ENCODE data around the gene MIF4GD. TPM values are rescaled to one million over a fixed set of nuclear protein-coding genes. Genes with fewer than 3 reads are reported as not detected.

MIF4GD gene
- total RNA-seq, 1 donor from 2014 or later = 30.0 TPM

DNA sequence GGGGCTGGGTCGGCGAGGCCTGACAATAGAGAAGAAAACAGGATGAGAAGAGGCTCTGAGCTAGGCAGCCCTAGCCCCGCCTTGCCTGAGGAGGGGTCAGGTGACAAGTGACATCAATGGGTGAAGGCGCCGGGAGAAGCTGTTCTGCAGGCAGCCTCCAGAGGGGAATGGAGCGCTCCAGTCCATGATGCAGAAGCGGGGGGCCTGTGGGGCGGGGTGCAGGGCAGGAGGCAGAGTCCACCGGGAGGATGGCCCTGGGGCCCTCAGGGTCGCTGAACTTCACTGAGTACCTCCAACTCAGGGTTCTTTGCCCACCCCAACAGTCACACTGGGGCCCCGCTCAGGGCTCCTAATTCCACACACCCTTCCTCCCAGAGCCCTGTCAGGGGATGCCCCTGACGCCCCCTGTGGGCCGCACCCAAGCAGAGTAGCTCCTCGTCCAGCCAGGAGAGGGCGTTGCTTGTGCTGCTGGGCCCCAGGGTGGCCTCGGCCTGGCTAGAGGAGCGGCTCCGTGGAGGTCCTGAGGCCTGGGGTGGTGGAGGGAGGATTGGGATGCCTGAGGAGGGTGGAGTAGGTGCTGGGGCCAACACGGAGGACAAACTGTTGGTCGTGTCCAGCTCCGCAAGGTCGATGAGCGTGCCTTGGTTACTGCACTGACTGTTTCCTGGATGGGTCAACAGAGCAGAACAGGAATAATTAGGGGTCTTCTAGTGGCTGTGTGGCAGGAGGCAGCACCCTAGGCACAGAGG, 30.5 kb downstream of the MIF4GD start:
- no peak for FAIRE-seq
- DNase-seq (ENCODE audit: low read depth) = no peak
- peaks cover 53% of the 10 kb centered on the region for H3K36me3 ChIP-seq (ENCODE audit: control insufficient read depth, insufficient read depth, low read length)

GRCh38 chr17:75239778-75240393, 31.1 kb downstream of the MIF4GD start:
- TF ChIP-seq, protein P1, sequence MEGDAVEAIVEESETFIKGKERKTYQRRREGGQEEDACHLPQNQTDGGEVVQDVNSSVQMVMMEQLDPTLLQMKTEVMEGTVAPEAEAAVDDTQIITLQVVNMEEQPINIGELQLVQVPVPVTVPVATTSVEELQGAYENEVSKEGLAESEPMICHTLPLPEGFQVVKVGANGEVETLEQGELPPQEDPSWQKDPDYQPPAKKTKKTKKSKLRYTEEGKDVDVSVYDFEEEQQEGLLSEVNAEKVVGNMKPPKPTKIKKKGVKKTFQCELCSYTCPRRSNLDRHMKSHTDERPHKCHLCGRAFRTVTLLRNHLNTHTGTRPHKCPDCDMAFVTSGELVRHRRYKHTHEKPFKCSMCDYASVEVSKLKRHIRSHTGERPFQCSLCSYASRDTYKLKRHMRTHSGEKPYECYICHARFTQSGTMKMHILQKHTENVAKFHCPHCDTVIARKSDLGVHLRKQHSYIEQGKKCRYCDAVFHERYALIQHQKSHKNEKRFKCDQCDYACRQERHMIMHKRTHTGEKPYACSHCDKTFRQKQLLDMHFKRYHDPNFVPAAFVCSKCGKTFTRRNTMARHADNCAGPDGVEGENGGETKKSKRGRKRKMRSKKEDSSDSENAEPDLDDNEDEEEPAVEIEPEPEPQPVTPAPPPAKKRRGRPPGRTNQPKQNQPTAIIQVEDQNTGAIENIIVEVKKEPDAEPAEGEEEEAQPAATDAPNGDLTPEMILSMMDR (IDR thresholded peaks at IDR 0.05; ENCODE audit: insufficient read depth, low read length, severe bottlenecking) = no peak

More for the DNA sequence above, 30.5 kb downstream of the MIF4GD start:
- H3K4me3 ChIP-seq (ENCODE audit: low read depth, low read length) = no peak overlapping the region
- TF ChIP-seq, protein P1 (IDR thresholded peaks at IDR 0.05; ENCODE audit: insufficient read depth, low read length, severe bottlenecking) = peak; percentile 87
- no peaks in the 10 kb centered on the region for H3K27me3 ChIP-seq (ENCODE audit: control insufficient read depth, insufficient read depth, low read length)

GRCh38 chr17:75239214-75239613, 31.8 kb downstream of the MIF4GD start:
- DNase-seq (ENCODE audit: low read depth) (no peak), FAIRE-seq (no peak)

More at GRCh38 chr17:75239778-75240393, 31.1 kb downstream of the MIF4GD start:
- no peak for DNase-seq (ENCODE audit: low read depth)
- H3K36me3 ChIP-seq (ENCODE audit: control insufficient read depth, insufficient read depth, low read length) = peaks cover 55% of the 10 kb centered on the region
- no peak for FAIRE-seq
- no peaks in the 10 kb centered on the region for H3K27me3 ChIP-seq (ENCODE audit: control insufficient read depth, insufficient read depth, low read length)
- no peak overlapping the region for H3K4me3 ChIP-seq (ENCODE audit: low read depth, low read length)

DNA sequence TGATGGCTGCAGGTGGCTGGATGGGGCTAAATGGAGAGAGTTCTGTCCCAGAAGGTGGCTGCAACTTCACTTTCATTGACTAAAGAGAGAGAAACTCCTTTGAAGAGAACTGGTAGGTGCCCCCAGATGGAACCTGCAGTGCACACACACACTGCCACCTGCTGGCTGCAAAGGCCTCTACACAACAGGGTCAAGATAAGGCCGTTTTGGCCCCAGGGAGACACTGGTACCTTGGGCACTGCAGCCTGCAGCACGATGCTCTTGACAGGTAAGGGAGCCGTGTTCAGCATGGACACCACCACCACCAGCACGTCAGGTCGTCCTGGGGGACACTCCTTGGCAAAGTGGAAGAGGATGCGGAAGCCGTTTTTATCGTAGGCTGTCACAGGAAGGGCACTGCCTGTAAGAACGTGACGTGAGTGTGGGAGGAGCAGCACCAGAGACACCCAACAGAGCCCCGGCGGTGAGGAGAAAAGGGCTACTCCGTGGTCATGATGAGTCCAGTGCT, 32.3 kb downstream of the MIF4GD start:
- Histone ChIP-seq H3K27me3 (ENCODE audit: control insufficient read depth, insufficient read depth, low read length) (no peaks in the 10 kb centered on the region), H3K4me3 (ENCODE audit: low read depth, low read length) (no peak overlapping the region), H3K36me3 (ENCODE audit: control insufficient read depth, insufficient read depth, low read length) (peaks cover 53% of the 10 kb centered on the region)
- peak; percentile 57 for DNase-seq (ENCODE audit: low read depth)
- FAIRE-seq = no peak
- TF ChIP-seq, protein P1 (IDR thresholded peaks at IDR 0.05; ENCODE audit: insufficient read depth, low read length, severe bottlenecking) = peak; percentile 87

More at GRCh38 chr17:75239214-75239613, 31.8 kb downstream of the MIF4GD start:
- H3K36me3 ChIP-seq (ENCODE audit: control insufficient read depth, insufficient read depth, low read length) = peaks cover 57% of the 10 kb centered on the region
- TF ChIP-seq, protein P1 (IDR thresholded peaks at IDR 0.05; ENCODE audit: insufficient read depth, low read length, severe bottlenecking) = no peak
- H3K4me3 ChIP-seq (ENCODE audit: low read depth, low read length) = no peak overlapping the region
- H3K27me3 ChIP-seq (ENCODE audit: control insufficient read depth, insufficient read depth, low read length) = no peaks in the 10 kb centered on the region

GRCh38 chr17:75238020-75238580, 32.9 kb downstream of the MIF4GD start:
- Histone ChIP-seq H3K27me3 (ENCODE audit: control insufficient read depth, insufficient read depth, low read length) (no peaks in the 10 kb centered on the region), H3K4me3 (ENCODE audit: low read depth, low read length) (no peak overlapping the region), H3K36me3 (ENCODE audit: control insufficient read depth, insufficient read depth, low read length) (peaks cover 47% of the 10 kb centered on the region)
- DNase-seq (ENCODE audit: low read depth) (no peak), FAIRE-seq (no peak)
- TF ChIP-seq, protein P1 (IDR thresholded peaks at IDR 0.05; ENCODE audit: insufficient read depth, low read length, severe bottlenecking) = no peak
